Osteocyte (in vitro differentiated cells): ENCODE data around the gene RIPOR3. TPM values are rescaled to one million over a fixed set of nuclear protein-coding genes. Genes with fewer than 3 reads are reported as not detected.

Source experiments
- DNase-seq: peaks from one replicate; pipeline ENCODE4 v3.0.0; 2021; ENCODE audit warnings: mixed read lengths; ENCODE audit not compliant: unreplicated experiment; ENCODE audit errors: extremely low spot score
- H3K27ac Mint-ChIP-seq: one replicate; pipeline ENCODE4 v1.8.0; 2021; ENCODE audit warnings: mild to moderate bottlenecking, mixed read lengths; ENCODE audit not compliant: unreplicated experiment
- H3K27me3 Mint-ChIP-seq: one replicate; pipeline ENCODE4 v1.8.0; 2021; ENCODE audit warnings: mixed read lengths; ENCODE audit not compliant: unreplicated experiment
- H3K36me3 Mint-ChIP-seq: one replicate; pipeline ENCODE4 v1.8.0; 2021; ENCODE audit warnings: mixed read lengths; ENCODE audit not compliant: unreplicated experiment
- H3K4me1 Mint-ChIP-seq: one replicate; pipeline ENCODE4 v1.8.0; 2021; ENCODE audit warnings: mixed read lengths; ENCODE audit not compliant: unreplicated experiment
- H3K4me3 Mint-ChIP-seq: one replicate; pipeline ENCODE4 v1.8.0; 2021; ENCODE audit warnings: mild to moderate bottlenecking, moderate library complexity, mixed read lengths; ENCODE audit not compliant: unreplicated experiment
- H3K9me3 Mint-ChIP-seq: one replicate; pipeline ENCODE4 v1.8.0; 2021; ENCODE audit warnings: mixed read lengths; ENCODE audit not compliant: unreplicated experiment
- CTCF ChIP-seq: fragments of 200-600 bp; sonication (generic); IDR thresholded peaks from 2 replicates; pipeline ENCODE4 v1.5.0; 2021; ENCODE audit warnings: antibody characterized with exemption, mild to moderate bottlenecking, moderate library complexity
- total RNA-seq: library from RNA; stranded (reverse); gene quantifications from 2 replicates; pipeline ENCODE4 v1.2.1, GENCODE V29; 2021

The RIPOR3 gene
- total RNA-seq, 1 donor from 2014 or later, result 0.11 TPM

- Mint-ChIP-seq H3K4me3 (no peak overlapping the region), H3K27ac (no peak overlapping the region), H3K4me1 (peaks cover 13% of the 10 kb centered on the region), H3K9me3 (no peaks in the 10 kb centered on the region), H3K27me3 (no peaks in the 10 kb centered on the region), H3K36me3 (peaks cover 38% of the 10 kb centered on the region)
- TF ChIP-seq CTCF, result peak; percentile 81
- DNase-seq, result no peak
Observed at GRCh38 chr20:50575865-50576720, 115.2 kb downstream of the RIPOR3 start.

- Mint-ChIP-seq H3K36me3 (peaks cover 27% of the 10 kb centered on the region), H3K27ac (no peak overlapping the region), H3K27me3 (no peaks in the 10 kb centered on the region), H3K4me1 (peaks cover 17% of the 10 kb centered on the region), H3K9me3 (no peaks in the 10 kb centered on the region), H3K4me3 (no peak overlapping the region)
- TF ChIP-seq CTCF, result no peak
- peak; percentile 36 for DNase-seq
Observed at GRCh38 chr20:50574586-50574985, 116.8 kb downstream of the RIPOR3 start.

DNA sequence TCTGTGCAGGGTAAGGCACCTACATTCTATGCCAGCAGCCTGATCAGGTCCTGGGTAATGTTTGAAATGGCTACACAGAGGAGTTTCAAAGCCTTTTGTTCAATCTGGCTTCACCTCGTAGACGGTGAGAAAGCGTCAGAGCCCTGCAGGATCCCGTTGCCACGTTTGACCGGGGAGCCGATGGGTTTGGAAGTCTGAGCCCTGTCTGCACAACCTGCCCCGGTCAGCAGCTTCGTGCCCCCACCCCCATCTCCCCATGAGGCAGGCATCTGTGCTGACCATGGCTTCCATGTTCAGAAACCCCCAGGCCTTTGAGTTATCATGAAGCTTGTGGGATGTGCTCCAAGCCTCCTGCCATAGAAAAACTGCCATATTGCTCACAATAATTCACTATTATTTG lies 117.2 kb downstream of the RIPOR3 start:
- H3K9me3 Mint-ChIP-seq, result no peaks in the 10 kb centered on the region
- H3K36me3 Mint-ChIP-seq, result peaks cover 26% of the 10 kb centered on the region
- H3K4me3 Mint-ChIP-seq, result no peak overlapping the region
- H3K27ac Mint-ChIP-seq, result no peak overlapping the region
- no peaks in the 10 kb centered on the region for H3K27me3 Mint-ChIP-seq
- H3K4me1 Mint-ChIP-seq, result peaks cover 17% of the 10 kb centered on the region
- TF ChIP-seq CTCF, result no peak
- peak; percentile 75 for DNase-seq

GRCh38 chr20:50572938-50573777 lies 118.2 kb downstream of the RIPOR3 start:
- no peak overlapping the region for H3K4me3 Mint-ChIP-seq
- peaks cover 17% of the 10 kb centered on the region for H3K4me1 Mint-ChIP-seq
- no peak for TF ChIP-seq CTCF
- H3K9me3 Mint-ChIP-seq, result no peaks in the 10 kb centered on the region
- H3K27ac Mint-ChIP-seq, result peak overlapping the region; percentile 53
- H3K27me3 Mint-ChIP-seq, result no peaks in the 10 kb centered on the region
- DNase-seq, result peak; percentile 59
- H3K36me3 Mint-ChIP-seq, result peaks cover 28% of the 10 kb centered on the region

DNA sequence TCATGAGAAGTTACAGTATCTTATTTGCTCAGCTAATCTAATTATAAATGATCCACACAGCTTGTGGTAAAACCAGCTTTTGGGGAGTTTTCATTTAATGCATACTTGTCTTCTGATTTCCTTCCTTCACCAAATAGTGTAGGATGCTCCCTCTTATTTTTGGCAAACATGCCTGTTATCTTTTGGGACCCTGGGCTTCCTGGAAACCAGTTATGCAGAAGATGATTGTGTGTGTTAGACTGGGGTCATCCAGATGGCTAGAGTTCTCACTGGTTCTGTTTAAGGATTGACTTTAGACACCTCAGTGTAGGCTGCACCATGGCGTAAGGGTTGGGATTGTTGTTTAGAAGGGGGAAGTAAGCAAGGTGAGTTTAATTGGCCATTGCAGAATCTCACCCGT lies 119.9 kb downstream of the RIPOR3 start:
- no peak for DNase-seq
- Mint-ChIP-seq H3K36me3 (peaks cover 22% of the 10 kb centered on the region), H3K4me1 (peaks cover 17% of the 10 kb centered on the region), H3K9me3 (no peaks in the 10 kb centered on the region), H3K4me3 (no peak overlapping the region), H3K27ac (no peak overlapping the region), H3K27me3 (no peaks in the 10 kb centered on the region)
- no peak for TF ChIP-seq CTCF
